Uterus (tissue), 4 donors: ENCODE data around the gene ARHGEF7. TPM values are rescaled to one million over a fixed set of nuclear protein-coding genes. Genes with fewer than 3 reads are reported as not detected.

Experiments used
- DNase-seq, 2 donors: peaks; one replicate each; pipeline ENCODE4 v3.0.0-alpha.2; 2019 to 2020
- H3K27ac ChIP-seq, 2 donors: fragments of 200-600 bp; sonication (generic); 1 replicate in 1 of 2; 2 replicates in 1 of 2; pipeline ENCODE4 v1.5.1; 2016 to 2018
- H3K27me3 ChIP-seq, 2 donors: fragments of 200-600 bp; sonication (generic); one replicate each; pipeline ENCODE4 v1.5.1; 2018 to 2019; ENCODE audit warnings: control low read depth in 1 of 2
- H3K36me3 ChIP-seq, 2 donors: fragments of 200-600 bp; sonication (generic); one replicate each; pipeline ENCODE4 v1.5.1; 2019; ENCODE audit warnings: control low read depth in 1 of 2
- H3K4me1 ChIP-seq, 2 donors: fragments of 200-600 bp; sonication (generic); one replicate each; pipeline ENCODE4 v1.5.1; 2018 to 2019; ENCODE audit warnings: control low read depth in 1 of 2
- H3K4me3 ChIP-seq, 2 donors: fragments of 200-600 bp; sonication (generic); 1 replicate in 1 of 2; 2 replicates in 1 of 2; pipeline ENCODE4 v1.5.1; 2018 to 2019; ENCODE audit warnings: mild to moderate bottlenecking in 1 of 2
- H3K9me3 ChIP-seq, 2 donors: fragments of 200-600 bp; sonication (generic); one replicate each; pipeline ENCODE4 v1.5.1; 2019; ENCODE audit warnings: control low read depth in 1 of 2
- POLR2A ChIP-seq, 2 donors: fragments of 450-650 bp; IDR thresholded peaks; one replicate each; pipeline ENCODE4 v1.6.1; 2016; ENCODE audit warnings: antibody characterized with exemption in 2 of 2, mild to moderate bottlenecking in 1 of 2, moderate library complexity in 1 of 2
- intact Hi-C: fragments of 100-400 bp; cut with DNase I; formaldehyde crosslinking; loops from one replicate; pipeline ENCODE4 v1.15.1; 2023; ENCODE audit warnings: low total_unique reads
- total RNA-seq, 4 donors: library from RNA; depleted of rRNA in 3 of 4; stranded (reverse); fragments of >200 nt in 3 of 4; gene quantifications; one replicate each; pipeline versions ENCODE4 v1.1.0 to v1.2.4, GENCODE V29; 2014 to 2023
- TF ChIP-seq, protein P1 (sequence below), 4 experiments: fragments of 200-600 bp in 2 of 4; fragments of 450-650 bp in 2 of 4; sonication (generic) in 2 of 4; IDR thresholded peaks; one replicate each; pipeline ENCODE4 v1.5.1; 2016 to 2019; ENCODE audit warnings: antibody characterized with exemption in 4 of 4, mild to moderate bottlenecking in 2 of 4, moderate library complexity in 1 of 4
- donor health status: DM: yes; HTN: yes; CAD: no.

The ARHGEF7 gene
- total RNA-seq, 4 donors from 2014 or later, result 42.6 to 152 (median 127) TPM

- Histone ChIP-seq H3K36me3 (no peaks in the 10 kb centered on the region), H3K4me3 (no peak overlapping the region), H3K27me3 (no peaks in the 10 kb centered on the region), H3K4me1 (no peaks in the 10 kb centered on the region), H3K27ac (peak overlapping the region in 1 of 2 donors; percentile 47), H3K9me3 (no peaks in the 10 kb centered on the region)
- no peak for TF ChIP-seq POLR2A (IDR thresholded peaks at IDR 0.05)
- TF ChIP-seq, protein P1, sequence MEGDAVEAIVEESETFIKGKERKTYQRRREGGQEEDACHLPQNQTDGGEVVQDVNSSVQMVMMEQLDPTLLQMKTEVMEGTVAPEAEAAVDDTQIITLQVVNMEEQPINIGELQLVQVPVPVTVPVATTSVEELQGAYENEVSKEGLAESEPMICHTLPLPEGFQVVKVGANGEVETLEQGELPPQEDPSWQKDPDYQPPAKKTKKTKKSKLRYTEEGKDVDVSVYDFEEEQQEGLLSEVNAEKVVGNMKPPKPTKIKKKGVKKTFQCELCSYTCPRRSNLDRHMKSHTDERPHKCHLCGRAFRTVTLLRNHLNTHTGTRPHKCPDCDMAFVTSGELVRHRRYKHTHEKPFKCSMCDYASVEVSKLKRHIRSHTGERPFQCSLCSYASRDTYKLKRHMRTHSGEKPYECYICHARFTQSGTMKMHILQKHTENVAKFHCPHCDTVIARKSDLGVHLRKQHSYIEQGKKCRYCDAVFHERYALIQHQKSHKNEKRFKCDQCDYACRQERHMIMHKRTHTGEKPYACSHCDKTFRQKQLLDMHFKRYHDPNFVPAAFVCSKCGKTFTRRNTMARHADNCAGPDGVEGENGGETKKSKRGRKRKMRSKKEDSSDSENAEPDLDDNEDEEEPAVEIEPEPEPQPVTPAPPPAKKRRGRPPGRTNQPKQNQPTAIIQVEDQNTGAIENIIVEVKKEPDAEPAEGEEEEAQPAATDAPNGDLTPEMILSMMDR (IDR thresholded peaks at IDR 0.05), result no peak
- intact Hi-C loops, result loop anchor here (10.0 kb wide), 1 partner anchor 46 kb away; no protein-coding TSS in a partner anchor
- no peak for DNase-seq
These were observed 95.7 kb downstream of the ARHGEF7 start for GRCh38 chr13:111210544-111211469.

- Histone ChIP-seq H3K27ac (peak overlapping the region in 1 of 2 donors; percentile 47), H3K4me1 (no peaks in the 10 kb centered on the region)
- intact Hi-C loops, result loop anchor here (10.0 kb wide), 1 partner anchor 47 kb away; no protein-coding TSS in a partner anchor
These were observed 96.8 kb downstream of the ARHGEF7 start for GRCh38 chr13:111211789-111212516.

DNA sequence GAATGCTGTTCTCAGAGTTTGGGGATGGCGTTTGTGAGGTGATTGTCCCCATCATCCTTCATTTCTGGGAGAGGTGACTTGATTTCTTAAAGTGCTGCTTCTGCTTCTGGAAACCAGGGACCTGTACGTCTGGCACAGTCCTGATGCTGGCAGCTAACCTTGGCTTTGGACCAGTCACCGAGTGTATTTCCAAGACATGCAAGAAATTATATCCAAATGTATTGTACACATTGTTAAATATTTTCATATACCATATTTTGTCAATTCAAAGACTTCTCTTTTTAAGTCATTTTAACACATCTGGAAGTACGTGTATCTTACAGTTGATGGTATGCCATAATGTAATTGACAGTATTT lies 97.4 kb downstream of the ARHGEF7 start:
- Histone ChIP-seq H3K4me3 (no peak overlapping the region), H3K27ac (no peak overlapping the region), H3K36me3 (no peaks in the 10 kb centered on the region), H3K9me3 (no peaks in the 10 kb centered on the region), H3K4me1 (no peaks in the 10 kb centered on the region), H3K27me3 (no peaks in the 10 kb centered on the region)
- TF ChIP-seq, protein P1 (IDR thresholded peaks at IDR 0.05), result no peak
- TF ChIP-seq POLR2A (IDR thresholded peaks at IDR 0.05), result no peak
- intact Hi-C loops, result loop anchor here (10.0 kb wide), 1 partner anchor 48 kb away; no protein-coding TSS in a partner anchor
- DNase-seq, result no peak

More at GRCh38 chr13:111211789-111212516, 96.8 kb downstream of the ARHGEF7 start:
- Histone ChIP-seq H3K36me3 (no peaks in the 10 kb centered on the region), H3K9me3 (no peaks in the 10 kb centered on the region), H3K27me3 (no peaks in the 10 kb centered on the region), H3K4me3 (no peak overlapping the region)
- DNase-seq, result no peak
- TF ChIP-seq POLR2A (IDR thresholded peaks at IDR 0.05), result no peak
- TF ChIP-seq, protein P1 (IDR thresholded peaks at IDR 0.05), result no peak

- no peak overlapping the region for H3K27ac ChIP-seq
- H3K9me3 ChIP-seq, result no peaks in the 10 kb centered on the region
- no peaks in the 10 kb centered on the region for H3K27me3 ChIP-seq
- H3K4me3 ChIP-seq, result no peak overlapping the region
- TF ChIP-seq, protein P1 (IDR thresholded peaks at IDR 0.05), result no peak
- TF ChIP-seq POLR2A (IDR thresholded peaks at IDR 0.05), result no peak
- no peak for DNase-seq
- intact Hi-C loops, result loop anchor here (10.0 kb wide), 1 partner anchor 49 kb away; no protein-coding TSS in a partner anchor
- H3K4me1 ChIP-seq, result no peaks in the 10 kb centered on the region
- H3K36me3 ChIP-seq, result no peaks in the 10 kb centered on the region
These were observed 99.0 kb downstream of the ARHGEF7 start for GRCh38 chr13:111213964-111214726.
